Ishikawa (cell line): ENCODE data around the gene PLPP4.
A peak's percentile ranks its signal among the peaks of the same experiment; 100 is the strongest.

ENCODE experiments used
- CEBPB ChIP-seq: IDR thresholded peaks from 2 replicates; pipeline ENCODE4 v1.6.1; 2012
- CREB1 ChIP-seq: IDR thresholded peaks from 2 replicates; pipeline ENCODE4 v1.6.1; 2012; ENCODE audit warnings: low read depth
- EGR1 ChIP-seq: IDR thresholded peaks from 2 replicates; pipeline ENCODE4 v1.6.1; 2012
- EP300 ChIP-seq: IDR thresholded peaks from 2 replicates; pipeline ENCODE4 v1.6.1; 2012; ENCODE audit warnings: borderline replicate concordance
- FOXM1 ChIP-seq: IDR thresholded peaks from 2 replicates; pipeline ENCODE4 v1.6.1; 2012; ENCODE audit warnings: low read depth, borderline replicate concordance
- MAX ChIP-seq: IDR thresholded peaks from 2 replicates; pipeline ENCODE4 v1.6.1; 2012
- NFIC ChIP-seq: IDR thresholded peaks from 2 replicates; pipeline ENCODE4 v1.6.1; 2012
- RAD21 ChIP-seq: IDR thresholded peaks from 2 replicates; pipeline ENCODE4 v1.6.1; 2012; ENCODE audit warnings: low read depth
- REST ChIP-seq: IDR thresholded peaks from 2 replicates; pipeline ENCODE4 v1.6.1; 2012; ENCODE audit warnings: low read depth, mild to moderate bottlenecking
- TAF1 ChIP-seq: IDR thresholded peaks from 2 replicates; pipeline ENCODE4 v1.6.1; 2012; ENCODE audit warnings: low read depth, mild to moderate bottlenecking
- TCF12 ChIP-seq: IDR thresholded peaks from 2 replicates; pipeline ENCODE4 v1.6.1; 2012; ENCODE audit warnings: low read depth
- TEAD4 ChIP-seq: IDR thresholded peaks from 2 replicates; pipeline ENCODE4 v1.6.1; 2012
- USF1 ChIP-seq: IDR thresholded peaks from 2 replicates; pipeline ENCODE4 v1.6.1; 2012
- YY1 ChIP-seq: IDR thresholded peaks from 2 replicates; pipeline ENCODE4 v1.6.1; 2012; ENCODE audit warnings: low read depth
- ZBTB7A ChIP-seq: IDR thresholded peaks from 2 replicates; pipeline ENCODE4 v1.6.1; 2012; ENCODE audit warnings: low read depth

The PLPP4 gene

DNA sequence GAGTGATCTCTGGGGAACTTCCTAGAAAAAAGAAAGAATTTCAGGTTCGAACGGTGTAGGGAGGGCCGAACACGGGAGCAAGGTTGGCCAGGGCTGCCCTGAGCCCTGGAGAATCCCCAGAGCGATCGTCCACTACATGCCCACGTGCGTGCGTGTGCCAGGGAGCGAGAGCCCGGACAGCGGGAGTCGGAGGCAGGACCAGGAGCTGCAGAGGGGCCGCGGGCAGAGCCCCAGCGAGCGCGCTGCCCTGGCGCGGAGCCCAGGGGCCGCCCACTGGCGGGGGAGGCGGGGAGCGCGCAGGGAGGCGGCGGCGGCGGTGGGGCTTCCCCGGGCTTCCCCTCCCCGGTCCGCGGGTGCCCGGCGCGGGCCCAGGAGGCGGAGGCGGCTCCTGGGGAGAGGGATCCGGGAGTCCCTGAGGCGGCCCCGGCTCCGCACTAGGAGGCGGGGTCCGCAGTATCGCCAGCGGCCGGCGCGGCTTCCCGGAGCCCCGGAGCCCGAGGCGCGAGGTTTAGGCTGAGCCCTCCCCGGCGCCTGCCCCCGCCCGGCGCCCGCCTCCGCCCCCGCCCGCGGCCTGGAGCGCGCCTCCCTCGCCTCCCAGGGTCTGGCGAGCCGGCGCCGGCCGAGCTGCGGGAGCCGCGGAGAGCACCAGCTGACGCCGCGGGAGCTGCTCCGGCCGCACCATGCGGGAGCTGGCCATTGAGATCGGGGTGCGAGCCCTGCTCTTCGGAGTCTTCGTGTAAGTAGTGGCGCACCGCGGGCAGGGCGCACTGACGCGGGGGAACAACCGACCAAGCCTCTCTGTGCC, at the start of gene PLPP4:
TSS of gene PLPP4 (plus strand) at position 602 of the 805 bp plus-strand sequence. CDS start at position 681, 79 bp downstream.
- TF ChIP-seq ZBTB7A (no peak), REST (no peak), USF1 (no peak), YY1 (no peak), MAX (peak; percentile 70), FOXM1 (no peak), TEAD4 (no peak), NFIC (peak; percentile 68; the same call in 1 of the 2 replicates), TAF1 (no peak), CEBPB (no peak), TCF12 (no peak), EP300 (no peak), EGR1 (no peak)

DNA sequence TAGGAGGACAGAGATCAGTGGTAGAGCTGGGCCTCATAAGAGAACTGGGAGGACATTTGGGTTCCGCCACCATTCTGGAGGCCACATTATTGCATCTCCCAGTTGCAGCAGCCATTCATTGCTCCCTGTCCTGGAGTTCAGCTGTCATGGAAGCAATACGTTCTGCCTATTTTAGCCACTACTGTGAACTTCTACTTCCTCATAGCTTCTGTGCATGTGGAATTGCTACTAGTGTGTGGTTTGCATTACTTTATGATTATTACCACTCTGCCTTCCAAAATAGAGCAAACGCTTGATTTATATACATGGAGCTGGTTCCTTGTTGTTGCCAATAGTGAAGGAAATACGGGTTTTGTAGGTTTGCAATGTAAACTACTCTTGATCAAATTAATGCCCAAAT, 47.2 kb upstream of the PLPP4 start:
- TF ChIP-seq CEBPB, result no peak
- no peak for TF ChIP-seq NFIC
- no peak for TF ChIP-seq RAD21
- no peak for TF ChIP-seq TCF12
- TF ChIP-seq YY1, result no peak
- no peak for TF ChIP-seq EP300
- no peak for TF ChIP-seq FOXM1
- TF ChIP-seq TEAD4, result no peak
- TF ChIP-seq MAX, result no peak
- TF ChIP-seq EGR1, result no peak
- no peak for TF ChIP-seq ZBTB7A
- no peak for TF ChIP-seq TAF1
- no peak for TF ChIP-seq REST
- no peak for TF ChIP-seq USF1
- no peak for TF ChIP-seq CREB1

- TF ChIP-seq YY1, result no peak
- TF ChIP-seq RAD21, result no peak
- TF ChIP-seq TEAD4, result no peak
- TF ChIP-seq TAF1, result no peak
- TF ChIP-seq CEBPB, result no peak
- TF ChIP-seq ZBTB7A, result no peak
- TF ChIP-seq MAX, result no peak
- TF ChIP-seq USF1, result no peak
- TF ChIP-seq EGR1, result no peak
- TF ChIP-seq EP300, result no peak
- TF ChIP-seq FOXM1, result no peak
- TF ChIP-seq CREB1, result no peak
- TF ChIP-seq NFIC, result no peak
- no peak for TF ChIP-seq TCF12
- no peak for TF ChIP-seq REST
Observed at GRCh38 chr10:120414946-120415345, 42.1 kb upstream of the PLPP4 start.
